ENCODE measurements around the gene LSM14B.
"Not testable (repeated sequence)": the region's sequence is repeated elsewhere in the genome, so short reads cannot be mapped to it uniquely, and the experiment has no call there.

Gene LSM14B

DNA sequence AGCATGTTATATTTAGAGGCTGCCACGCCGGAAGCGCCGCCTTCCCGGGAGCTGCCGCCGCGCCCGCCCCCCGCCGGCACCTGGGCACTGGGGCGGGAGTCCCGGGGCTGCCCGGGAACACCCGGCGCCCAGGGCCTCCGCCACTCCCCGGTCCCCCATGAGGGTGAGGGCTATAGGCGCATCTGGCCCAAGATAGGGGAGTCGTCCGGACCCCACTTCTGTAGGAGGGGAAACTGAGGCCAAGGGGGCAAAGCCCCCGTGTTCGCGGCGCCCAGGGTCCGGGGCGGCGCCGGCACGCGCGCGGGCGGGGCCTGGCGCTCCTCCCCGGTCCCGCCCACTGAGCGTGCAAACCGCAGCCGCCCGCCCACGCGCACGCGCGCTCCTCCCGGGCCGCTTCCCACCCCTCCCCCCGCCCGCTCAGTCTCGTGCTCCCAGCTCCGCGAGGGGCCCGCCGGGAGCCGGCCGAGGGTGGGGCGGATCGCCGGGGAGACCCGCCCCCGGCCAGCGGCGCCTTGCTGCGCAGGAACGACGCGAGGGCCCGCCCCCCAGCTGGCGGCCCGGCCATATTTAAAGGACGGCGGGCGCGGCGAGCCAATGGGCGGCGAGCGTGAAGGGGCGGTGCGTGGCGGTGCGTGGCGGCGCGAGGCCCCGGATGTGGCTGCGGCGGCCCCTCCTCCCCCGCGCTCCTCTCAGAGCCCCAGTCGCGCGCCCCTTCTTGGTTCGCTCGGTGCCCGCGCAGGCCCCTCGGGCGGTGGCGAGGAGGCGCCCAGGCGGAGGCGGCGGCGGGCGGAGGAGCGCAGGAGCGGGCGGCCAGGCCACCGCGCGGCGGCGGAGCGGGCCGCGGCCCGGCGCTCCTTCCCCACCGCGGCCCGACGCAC is at the start of gene LSM14B:
Gene LSM14B (plus strand): TSS at position 700 of the 878 bp plus-strand sequence. CDS start 192 bp downstream, outside the sequence.
- DNase-seq (ENCODE audit: low read depth in 2 of 2), result peak; percentile 87 to 98

DNA sequence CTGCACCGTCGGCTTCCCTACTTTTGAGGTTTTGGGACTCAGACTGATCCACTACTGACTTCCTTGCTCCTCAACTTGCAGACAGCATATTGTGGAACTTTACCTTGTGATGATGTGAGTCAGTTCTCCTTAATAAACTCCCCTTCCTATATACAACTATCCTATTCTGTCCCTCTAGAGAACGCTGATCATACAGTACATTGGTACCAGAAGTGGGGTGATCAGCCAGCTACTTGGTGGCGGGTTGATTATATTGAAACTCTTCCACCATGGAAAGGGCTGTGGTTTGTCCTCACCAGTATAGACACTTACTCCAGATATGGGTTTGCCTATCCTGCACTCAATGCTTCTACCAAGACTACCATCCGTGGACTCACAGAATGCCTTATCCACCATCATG is 49.0 kb upstream of the LSM14B start:
- DNase-seq (ENCODE audit: low read depth in 2 of 2), result no peak

DNA sequence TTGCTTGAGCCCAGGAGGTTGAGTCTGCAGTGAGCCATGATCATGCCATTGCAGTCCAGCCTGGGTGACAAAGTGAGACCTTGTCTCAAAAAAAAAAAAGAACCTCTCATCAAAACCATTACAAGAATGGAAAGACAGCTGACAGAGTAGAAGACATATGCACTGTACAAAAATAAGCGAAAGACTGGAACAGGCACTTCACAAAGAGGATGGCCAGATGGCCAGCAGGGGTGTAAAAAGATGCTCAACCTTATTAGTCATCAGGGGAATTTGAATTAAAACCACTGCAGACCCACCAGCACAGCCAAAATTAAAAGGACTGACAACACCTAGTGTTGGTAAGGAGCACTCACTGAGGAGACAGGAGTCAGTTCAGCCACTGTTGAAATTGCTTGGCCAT is 43.1 kb upstream of the LSM14B start:
- no peak for DNase-seq (ENCODE audit: low read depth in 2 of 2)

DNA sequence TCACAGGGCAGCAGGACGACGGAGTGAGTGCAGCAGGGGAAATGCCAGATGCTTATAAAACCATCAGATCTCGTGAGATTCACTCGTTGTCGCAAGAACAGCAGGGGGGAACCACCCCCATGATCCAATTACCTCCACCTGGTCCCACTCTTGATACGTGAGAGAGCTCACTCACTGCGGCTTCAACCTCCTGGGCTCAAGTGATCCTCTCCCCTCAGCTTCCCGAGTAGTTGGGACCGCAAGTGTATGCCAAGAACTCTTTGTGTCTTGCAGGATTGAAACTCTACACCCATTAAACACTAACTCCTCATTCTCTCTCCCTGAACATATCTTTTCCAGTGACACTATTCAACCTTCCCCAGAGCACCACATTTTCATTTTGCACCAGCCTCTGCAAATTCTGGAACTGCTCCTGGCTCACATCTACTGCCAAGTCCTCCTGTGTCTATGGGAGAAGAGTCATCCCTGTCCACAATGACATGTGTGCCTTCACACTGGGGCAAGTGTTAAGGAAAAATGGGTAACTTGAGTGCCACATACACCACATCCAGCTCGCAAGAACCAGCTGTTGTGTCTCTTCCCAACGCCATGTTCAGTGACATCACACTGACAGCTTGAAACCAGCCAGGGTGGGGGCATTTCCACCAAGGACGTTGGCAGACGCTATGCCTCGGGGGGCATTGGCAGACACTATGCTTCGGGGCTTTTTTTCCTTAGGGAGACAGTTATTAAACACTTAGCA is 41.9 kb upstream of the LSM14B start:
- DNase-seq (ENCODE audit: low read depth in 2 of 2), result no peak

DNA sequence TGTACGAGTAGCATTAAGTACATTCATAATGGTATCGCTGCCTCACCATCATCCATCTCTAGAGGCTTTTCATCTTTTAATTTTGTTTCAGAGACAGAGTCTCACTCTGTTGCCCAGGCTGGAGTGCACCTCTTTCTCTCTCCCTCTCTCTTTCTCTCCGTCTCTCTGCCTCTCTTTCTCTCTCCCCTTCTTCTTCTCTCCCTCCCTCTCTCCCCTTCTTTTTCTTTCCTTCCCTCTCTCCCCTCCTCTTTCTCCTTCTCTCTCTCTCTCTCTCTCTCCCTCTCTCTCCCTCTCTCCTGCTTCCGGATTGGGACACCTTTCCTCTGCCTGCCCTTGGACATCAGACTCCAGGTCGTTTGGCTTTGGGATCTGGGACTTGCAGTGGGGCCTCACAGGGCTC is 39.0 kb upstream of the LSM14B start:
- no peak for DNase-seq (ENCODE audit: low read depth in 2 of 2)

DNA sequence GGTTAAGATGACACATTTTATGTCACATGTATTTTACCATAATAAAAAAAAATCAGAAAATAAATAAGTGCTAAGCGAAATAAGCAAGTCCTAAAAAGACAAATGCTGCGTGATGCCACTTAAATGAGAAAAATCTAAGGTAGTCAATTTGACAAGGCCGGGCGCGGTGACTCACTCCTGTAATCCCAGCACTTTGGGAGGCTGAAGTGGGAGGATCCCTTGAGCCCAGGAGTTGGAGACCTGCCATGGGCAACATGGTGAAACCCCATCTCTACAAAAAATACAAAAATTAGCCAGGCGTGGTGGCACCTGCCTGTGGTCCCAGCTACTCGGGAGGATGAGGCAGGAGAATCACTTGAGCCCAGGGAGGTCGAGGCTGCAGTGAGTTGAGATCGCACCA is 38.1 kb upstream of the LSM14B start:
- not testable (repeated sequence) for DNase-seq (ENCODE audit: low read depth in 2 of 2)

DNA sequence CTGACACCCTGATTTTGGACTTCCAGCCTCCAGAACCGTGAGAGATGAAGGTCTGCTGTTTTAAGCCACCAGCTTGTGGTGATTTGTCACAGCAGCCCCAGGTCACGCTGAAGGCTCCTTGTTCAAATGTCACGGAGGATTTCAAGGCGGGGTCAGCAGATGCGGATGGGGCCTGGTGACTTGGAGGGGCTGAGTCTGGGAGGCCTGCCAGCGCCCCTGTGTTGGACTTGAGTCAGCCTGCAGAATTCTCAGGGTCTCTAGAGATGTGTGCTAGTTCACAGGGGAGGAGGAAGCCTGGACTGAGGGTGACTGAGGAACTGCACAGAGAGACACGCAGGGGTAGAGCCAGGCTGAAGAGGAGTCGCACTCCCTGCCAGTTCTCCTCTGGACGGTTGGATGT is 37.1 kb upstream of the LSM14B start:
- no peak for DNase-seq (ENCODE audit: low read depth in 2 of 2)

DNA sequence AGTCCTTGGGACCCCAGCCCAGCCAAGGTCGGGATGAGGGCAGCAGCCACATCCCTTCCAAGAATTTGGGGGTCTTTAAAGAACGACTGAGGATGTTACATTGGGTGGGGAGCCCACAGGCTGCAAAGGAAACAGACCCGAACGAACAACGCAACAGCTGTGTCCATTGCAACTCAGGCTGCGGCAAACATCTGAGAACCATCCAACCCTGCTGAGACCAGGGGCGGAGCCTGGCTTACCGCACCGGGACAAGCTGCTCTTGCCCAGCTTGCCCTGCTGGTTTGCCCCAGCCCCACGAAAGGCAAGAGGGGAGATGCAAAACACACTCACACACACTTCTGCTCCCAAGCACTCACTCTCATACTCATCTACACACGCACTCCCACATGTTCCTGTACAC is 35.0 kb upstream of the LSM14B start:
- no peak for DNase-seq (ENCODE audit: low read depth in 2 of 2)

DNA sequence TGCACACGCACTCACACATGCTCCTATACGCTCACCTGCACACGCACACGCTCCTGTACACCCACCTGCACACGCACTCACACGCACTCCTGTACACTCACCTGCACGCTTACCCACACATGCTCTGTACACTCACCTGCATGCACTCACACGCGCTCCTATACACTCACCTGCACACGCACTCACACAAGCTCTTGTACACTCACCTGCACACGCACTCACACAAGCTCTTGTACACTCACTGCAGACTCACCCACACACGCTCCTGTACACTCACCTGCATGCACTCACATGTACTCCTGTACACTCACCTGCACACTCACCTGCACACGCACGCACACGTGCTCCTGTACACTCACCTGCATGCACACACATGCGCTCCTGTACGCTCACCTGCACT is 34.6 kb upstream of the LSM14B start:
- no peak for DNase-seq (ENCODE audit: low read depth in 2 of 2)

DNA sequence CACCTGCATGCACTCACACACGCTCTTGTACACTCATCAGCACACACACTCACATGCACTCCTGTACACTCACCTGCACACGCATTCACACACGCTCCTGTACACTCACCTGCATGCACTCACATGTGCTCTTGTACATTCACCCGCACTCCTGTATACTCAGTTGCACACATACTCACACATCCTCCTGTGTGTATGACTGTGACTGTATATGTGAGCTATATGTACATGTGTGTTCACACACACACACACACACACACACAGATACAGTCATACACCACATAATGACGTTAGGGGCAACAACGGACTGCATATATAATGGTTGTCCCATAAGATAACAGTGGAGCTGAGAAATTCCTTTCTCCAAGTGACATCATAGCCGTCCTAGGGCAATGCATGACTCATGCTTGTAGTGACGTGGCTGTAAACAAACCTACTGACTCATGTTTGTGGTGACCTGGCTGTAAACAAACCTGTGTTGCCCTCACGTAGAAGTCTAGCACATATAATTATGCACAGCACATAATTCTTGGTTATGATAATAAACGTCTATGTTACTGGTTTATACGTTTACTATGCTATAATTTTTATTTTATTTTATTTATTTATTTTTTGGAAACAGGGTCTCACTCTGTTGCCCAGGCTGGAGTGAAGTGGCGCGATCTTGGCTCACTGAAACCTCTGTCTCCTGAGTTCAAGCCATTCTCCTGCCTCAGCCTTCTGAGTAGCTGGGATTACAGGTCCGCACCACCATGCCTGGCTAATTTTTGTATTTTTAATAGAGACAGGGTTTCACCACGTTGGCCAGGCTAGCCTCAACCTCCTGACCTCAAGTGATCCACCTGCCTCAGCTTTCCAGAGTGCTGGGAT is 33.8 kb upstream of the LSM14B start:
- DNase-seq (ENCODE audit: low read depth in 2 of 2), result no peak

DNA sequence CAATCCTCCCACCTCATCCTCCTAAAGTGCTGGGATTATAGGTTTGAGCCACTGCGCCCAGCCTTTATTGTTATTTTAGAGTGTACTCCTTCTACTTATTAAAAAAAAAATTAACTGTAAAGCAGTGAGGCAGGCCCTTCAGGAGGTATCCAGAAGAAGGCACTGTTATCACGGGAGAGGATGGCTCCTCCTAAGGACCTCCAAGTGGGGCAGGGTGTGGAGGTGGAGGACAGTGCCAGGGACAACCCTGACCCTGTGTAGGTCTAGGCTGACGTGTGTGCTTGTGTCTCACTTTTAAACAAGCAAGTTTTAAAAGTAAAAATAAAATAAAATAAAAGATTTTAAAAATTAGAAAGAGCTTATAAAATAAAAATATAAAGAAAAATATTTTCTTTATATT is 32.9 kb upstream of the LSM14B start:
- DNase-seq (ENCODE audit: low read depth in 2 of 2), result no peak

DNA sequence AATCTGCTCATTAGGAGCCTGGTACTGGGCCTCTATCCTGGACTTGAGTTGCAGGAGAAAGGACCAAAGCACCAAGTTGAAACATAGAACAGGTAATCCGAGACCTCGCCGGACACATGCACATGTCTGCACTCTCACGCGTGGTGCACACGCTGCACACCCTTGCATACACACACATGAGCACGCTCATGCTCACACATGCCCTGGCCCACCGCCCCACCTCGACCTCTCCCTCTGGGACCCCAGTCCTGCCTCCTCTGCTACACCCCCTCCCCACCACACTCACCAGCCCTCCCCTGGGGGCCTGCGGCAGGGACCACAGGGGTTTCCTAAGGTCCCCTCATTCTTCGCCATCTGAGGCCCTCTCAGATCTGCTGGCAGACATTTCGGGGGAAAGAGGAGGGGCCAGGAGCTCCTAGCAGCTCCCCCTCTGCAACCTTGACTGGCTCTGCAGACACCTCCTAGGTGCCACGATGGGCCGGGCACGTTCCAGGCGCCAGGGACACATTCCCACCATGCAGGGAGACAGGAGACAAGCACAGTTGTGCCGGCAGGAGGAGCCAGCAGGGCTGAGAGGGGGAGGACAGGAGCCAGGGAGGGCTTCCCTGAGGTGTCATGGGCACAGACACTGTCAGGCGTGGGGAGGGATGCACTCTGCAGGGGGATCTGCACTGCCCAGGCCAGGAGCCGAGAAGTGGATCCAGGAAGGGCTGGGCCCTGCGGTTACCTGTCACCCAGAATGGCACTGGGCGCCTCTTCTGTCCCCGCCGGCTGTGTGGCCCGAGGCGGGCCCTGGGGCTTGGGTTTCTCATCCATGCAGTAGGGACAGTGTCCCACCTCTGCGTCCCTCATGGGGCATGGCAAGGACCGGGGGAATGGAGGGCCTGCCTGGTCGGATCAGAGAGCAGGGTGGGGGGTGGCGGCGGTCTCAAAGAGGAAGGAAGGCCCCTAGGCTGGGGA is 25.6 kb upstream of the LSM14B start:
- DNase-seq (ENCODE audit: low read depth in 2 of 2), result no peak

DNA sequence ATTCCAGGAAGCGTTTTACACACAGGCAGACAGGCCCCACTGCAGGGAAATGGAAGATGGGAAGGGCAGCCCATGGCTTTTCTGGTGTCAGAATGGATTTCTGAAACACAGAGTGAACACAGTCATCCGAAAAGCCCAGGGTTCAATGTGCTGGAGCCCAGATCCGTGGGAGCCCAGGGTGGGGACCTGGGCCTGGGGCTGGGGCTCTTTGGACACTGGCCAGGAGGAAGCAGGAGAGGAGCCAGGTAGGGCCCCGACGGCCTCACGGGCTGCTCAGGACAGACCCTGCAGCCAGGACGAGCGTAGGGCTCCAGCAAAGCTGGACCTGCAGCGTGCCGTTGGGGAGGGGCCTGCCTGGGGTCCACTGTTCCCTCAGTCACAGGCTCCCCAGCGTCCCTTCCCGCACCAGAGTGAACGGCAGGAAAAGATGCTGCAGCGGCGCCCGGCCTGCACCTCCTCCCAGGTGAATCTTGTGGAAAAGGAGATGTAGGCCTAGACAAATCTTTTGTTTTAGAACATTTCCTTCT is 24.3 kb upstream of the LSM14B start:
- no peak for DNase-seq (ENCODE audit: low read depth in 2 of 2)

DNA sequence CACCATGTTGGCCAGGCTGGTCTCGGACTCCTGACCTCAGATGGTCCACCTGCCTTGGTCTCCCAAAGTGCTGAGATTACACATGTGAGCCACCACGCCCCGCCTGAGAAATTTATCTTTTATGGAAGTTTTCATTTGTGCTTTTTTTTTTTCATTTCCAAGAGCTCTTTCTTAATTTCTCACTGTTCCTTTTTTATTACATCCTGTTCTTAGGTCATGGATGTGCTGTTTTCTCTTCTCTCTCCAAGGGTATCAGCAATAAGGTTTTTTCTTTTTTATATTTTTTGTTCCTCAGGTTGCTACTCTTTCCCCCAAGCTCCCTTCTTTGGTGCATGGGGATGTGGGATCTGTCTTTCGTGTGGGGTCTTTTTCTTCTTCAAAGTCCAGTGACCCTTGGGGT is 21.2 kb upstream of the LSM14B start:
- DNase-seq (ENCODE audit: low read depth in 2 of 2), result no peak

DNA sequence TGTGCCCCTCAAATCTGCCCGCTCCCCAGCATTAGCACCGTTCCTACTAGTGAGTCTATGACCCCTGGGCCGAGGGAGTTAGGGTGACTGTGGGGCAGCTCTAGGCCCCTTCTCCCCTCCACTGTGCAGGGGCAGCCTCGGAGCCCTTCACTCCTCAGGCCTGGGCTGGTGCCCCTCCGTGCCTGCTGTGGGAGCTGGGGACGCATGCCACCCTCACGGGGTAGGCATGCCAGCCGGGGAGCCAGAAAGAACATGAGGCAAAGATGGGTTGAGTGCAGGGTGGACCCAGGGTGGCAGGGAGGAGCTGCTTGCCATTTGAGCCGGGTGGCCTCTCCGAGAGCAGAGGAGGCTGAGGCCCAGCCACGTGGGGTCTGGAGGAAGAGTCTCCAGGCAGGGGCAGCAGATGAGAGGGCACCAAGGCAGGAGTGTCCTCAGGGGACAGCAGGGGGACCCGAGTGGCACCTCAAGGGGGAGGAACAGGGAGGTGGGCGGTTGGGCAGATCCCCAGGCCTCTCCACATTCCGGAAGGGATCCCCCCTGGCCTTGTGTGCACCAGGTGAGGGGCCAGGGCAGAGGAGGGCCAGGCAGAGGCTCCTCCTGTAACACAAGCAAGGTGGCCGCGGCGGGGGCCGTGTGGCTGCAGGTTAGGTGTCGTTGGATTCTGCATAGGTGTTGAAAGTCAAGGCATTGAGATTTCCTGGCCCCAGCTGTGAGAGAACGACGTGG is 18.6 kb upstream of the LSM14B start:
- DNase-seq (ENCODE audit: low read depth in 2 of 2), result no peak

DNA sequence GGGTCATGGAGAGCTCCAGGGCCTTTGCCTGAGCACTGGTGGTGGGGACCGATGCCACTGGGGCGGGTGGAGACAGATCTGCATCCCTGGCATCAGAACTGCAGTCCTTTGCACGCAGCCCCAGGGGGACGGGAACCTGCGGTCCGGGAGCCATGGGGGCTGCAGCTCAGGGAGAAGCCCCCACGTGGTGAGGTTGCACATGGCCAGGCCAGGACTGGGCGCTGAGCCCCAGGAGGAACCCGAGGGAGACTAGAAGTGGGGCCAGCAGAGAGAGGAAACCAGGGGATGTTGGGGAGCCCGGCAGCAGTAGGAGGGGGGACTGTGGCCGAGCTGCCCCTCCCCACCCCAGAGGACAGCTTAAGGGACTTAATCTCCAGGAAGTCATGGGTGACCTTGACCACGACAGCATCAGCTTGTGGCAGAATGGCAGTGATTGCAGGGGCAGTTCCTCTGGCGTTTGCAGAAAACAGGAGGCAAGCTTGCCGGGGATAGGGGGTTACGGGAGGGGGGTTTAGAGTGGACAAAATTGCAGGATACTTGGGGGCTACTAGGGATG is 18.0 kb upstream of the LSM14B start:
- no peak for DNase-seq (ENCODE audit: low read depth in 2 of 2)

DNA sequence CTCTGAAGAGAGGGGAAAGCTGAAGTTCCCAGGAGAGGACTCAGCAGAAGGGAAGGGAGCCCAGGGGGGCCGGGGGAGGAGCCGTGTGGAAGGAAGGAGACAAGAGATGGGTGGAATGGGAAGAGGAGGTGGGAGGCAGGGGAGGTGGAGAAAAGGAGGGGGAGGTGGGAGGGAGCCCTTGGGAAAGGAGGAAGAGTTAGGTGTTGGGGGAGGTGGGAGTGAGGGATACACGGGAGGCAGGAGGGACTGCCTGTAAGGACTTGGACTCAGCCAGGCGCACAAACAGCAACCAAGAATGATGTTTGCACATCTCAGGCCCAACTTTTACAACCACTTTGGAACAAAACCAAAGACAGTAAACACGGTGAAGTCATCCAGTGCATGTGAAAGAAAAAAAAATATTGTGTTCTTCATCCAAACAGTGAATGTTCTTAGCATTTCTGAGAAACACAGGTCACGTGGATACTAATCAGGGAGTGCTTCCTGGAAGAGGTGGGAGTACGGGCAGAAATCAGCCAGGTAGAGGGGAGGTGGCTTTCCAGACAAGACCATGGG is 17.4 kb upstream of the LSM14B start:
- DNase-seq (ENCODE audit: low read depth in 2 of 2), result no peak

DNA sequence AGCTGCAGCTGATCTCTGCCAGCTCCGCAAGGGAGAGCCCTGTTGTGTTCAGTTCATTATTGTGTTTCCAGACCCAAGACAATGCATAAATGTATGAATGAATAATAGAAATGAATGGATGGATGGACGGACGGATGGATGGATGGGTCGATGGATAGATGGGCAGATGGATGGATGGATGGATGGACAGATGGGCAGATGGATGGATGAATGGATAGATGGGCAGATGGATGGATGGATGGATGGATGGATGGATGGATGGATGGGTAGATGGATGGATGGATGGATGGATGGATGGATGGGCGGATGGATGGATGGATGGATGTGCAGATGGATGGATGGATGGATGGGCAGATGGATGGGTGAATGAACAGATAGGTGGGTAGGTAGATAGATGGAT is 16.7 kb upstream of the LSM14B start:
- no peak for DNase-seq (ENCODE audit: low read depth in 2 of 2)

DNA sequence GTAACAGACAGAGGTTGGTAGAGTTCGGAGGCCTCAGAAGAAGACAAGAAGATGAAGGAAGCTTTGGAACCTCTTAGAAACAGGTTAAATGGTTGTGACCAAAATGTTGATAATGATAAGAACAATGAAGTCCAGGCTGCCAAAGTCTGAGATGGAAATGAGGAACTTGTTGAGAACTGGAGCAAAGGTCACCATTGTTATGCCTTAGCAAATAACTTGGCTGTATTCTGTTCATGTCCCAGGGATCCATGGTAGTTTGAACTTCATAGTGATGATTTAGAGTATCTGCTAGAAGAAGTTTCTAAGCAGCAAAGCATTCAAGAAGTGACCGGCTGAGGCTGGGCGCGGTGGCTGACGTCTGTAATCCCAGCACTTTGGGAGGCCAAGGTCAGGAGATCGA is 11.1 kb upstream of the LSM14B start:
- DNase-seq (ENCODE audit: low read depth in 2 of 2), result no peak
